HepG2 (cell line): ENCODE results near the gene PIP4K2C.

Experiments used
- JUND ChIP-seq: sonication (generic); formaldehyde crosslinking; IDR thresholded peaks from 2 replicates; pipeline ENCODE4 v1.8.0; 2022; ENCODE audit warnings: mild to moderate bottlenecking, missing genetic modification reagents
- REST ChIP-seq, 2 experiments: IDR thresholded peaks; 2 replicates each; pipeline ENCODE4 v1.6.1; 2011 to 2012; ENCODE audit warnings: low read length in 2 of 2, borderline replicate concordance in 1 of 2, low read depth in 1 of 2, mild to moderate bottlenecking in 1 of 2, moderate library complexity in 1 of 2
- TFE3 ChIP-seq: IDR thresholded peaks from 2 replicates; pipeline ENCODE4 v1.6.1; 2016
- ZBTB7A ChIP-seq: sonication (generic); formaldehyde crosslinking; IDR thresholded peaks from 2 replicates; pipeline ENCODE4 v1.8.0; 2022; ENCODE audit warnings: mild to moderate bottlenecking, missing genetic modification reagents
- ZNF354B ChIP-seq: sonication (generic); formaldehyde crosslinking; IDR thresholded peaks from 2 replicates; pipeline ENCODE4 v1.8.0; 2022; ENCODE audit warnings: mild to moderate bottlenecking, missing genetic modification reagents
- ZSCAN29 ChIP-seq: sonication (generic); formaldehyde crosslinking; conservative IDR thresholded peaks from 2 replicates; pipeline ENCODE4 v1.4.0; 2020; ENCODE audit warnings: mild to moderate bottlenecking, missing genetic modification reagents
- TF ChIP-seq, protein P1 (sequence below): sonication (generic); formaldehyde crosslinking; IDR thresholded peaks from 2 replicates; pipeline ENCODE4 v1.5.0; 2020; ENCODE audit warnings: mild to moderate bottlenecking, missing genetic modification reagents, moderate library complexity

DNA sequence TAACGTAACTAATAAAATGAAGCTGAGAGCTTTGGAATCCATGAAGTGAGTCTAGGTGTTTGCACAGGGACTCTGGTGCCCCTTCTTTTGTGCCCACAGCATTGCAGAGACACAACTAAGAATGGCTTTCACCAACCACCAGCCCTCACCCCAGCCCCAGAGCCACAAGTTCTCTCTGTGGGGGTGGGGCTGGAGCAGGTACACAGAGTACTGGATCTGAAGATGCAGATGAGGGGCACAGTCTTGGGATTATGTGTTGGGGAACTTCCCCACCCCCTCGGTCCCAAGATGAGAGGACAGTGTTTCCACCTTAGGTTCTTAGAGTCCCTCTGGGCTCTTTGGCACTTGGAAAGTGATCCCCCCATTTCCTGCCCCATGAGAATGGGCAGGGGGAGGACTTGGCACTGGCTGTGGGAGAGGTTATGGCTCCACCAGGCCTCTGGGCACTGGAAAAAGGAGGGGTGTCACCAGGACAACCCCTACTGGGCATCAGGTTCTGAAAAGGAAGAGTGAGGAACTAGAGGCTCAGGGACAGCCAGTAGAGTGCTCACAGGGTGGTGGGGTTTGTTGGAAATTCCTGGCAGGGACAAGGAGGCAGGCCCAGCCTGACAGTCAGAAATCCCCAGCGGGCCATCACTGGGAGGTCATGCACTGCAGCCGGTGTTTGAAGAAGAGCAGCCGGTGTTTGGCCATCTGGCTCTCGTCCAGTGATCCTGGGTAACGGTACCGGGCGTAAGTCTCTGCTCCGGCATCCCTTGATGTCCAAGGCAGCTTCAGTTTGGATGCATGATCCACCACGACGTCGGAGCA, 35.3 kb downstream of the PIP4K2C start:
- TF ChIP-seq REST (IDR thresholded peaks at IDR 0.05; ENCODE audit: borderline replicate concordance in 1 of 2, low read depth in 1 of 2, low read length in 2 of 2) (no peak), ZNF354B (no peak), ZBTB7A (CRISPR knock-in tag) (no peak), JUND (CRISPR knock-in tag) (no peak), TFE3 (CRISPR knock-in tag) (no peak), ZSCAN29 (CRISPR knock-in tag) (no peak)
- TF ChIP-seq, protein P1, sequence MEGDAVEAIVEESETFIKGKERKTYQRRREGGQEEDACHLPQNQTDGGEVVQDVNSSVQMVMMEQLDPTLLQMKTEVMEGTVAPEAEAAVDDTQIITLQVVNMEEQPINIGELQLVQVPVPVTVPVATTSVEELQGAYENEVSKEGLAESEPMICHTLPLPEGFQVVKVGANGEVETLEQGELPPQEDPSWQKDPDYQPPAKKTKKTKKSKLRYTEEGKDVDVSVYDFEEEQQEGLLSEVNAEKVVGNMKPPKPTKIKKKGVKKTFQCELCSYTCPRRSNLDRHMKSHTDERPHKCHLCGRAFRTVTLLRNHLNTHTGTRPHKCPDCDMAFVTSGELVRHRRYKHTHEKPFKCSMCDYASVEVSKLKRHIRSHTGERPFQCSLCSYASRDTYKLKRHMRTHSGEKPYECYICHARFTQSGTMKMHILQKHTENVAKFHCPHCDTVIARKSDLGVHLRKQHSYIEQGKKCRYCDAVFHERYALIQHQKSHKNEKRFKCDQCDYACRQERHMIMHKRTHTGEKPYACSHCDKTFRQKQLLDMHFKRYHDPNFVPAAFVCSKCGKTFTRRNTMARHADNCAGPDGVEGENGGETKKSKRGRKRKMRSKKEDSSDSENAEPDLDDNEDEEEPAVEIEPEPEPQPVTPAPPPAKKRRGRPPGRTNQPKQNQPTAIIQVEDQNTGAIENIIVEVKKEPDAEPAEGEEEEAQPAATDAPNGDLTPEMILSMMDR = no peak
